A549 (cell line): ENCODE measurements around the gene ALPK3.

Source experiments
- CBX2 ChIP-seq: fragments of 200-600 bp; sonication (generic); IDR thresholded peaks from 2 replicates; pipeline ENCODE4 v1.6.1; 2016; ENCODE audit warnings: low read depth, mild to moderate bottlenecking, borderline replicate concordance
- CTCF ChIP-seq: fragments of >200 bp; sonication (Bioruptor Twin); formaldehyde crosslinking; IDR thresholded peaks from 3 replicates; pipeline ENCODE4 v1.5.1; 2016
- GATA3 ChIP-seq: IDR thresholded peaks from 2 replicates; pipeline ENCODE4 v1.6.1; 2012; ENCODE audit warnings: borderline replicate concordance
- SMC3 ChIP-seq: fragments of >200 bp; sonication (Bioruptor Twin); formaldehyde crosslinking; IDR thresholded peaks from 3 replicates; pipeline ENCODE4 v1.6.1; 2018; ENCODE audit warnings: inconsistent platforms

GRCh38 chr15:84800365-84800806 is 16.8 kb upstream of the ALPK3 start:
- no peak for TF ChIP-seq SMC3
- no peak for TF ChIP-seq CTCF
- no peak for TF ChIP-seq GATA3
- TF ChIP-seq CBX2, result no peak
